NCI-H128 (cell line): ENCODE results near the gene SHISA5.

ENCODE experiments used
- DNase-seq: peaks from one replicate; lab custom pipeline; 2025; ENCODE audit not compliant: unreplicated experiment; lab: John Stamatoyannopoulos, UW

The SHISA5 gene

DNA sequence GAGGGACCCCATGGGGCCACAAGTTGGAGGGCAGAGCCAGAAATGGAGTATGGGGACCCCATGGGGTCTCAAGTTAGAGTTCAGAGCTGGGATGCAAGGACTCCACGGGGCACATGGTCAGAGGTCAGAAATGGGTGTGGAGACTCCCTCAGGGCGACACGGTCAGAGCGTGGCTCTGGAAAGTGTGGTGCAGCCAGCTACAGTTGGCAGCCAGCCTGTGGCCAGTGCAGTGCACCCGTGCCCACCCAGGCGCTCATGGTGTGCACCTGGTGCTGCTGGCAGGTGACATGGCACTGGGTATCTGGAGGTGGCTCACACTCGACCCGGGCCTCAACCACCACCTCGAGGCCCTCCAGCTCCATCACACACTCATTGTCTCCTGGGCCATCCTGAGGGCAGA, 85.3 kb downstream of the SHISA5 start:
- DNase-seq = no peak

DNA sequence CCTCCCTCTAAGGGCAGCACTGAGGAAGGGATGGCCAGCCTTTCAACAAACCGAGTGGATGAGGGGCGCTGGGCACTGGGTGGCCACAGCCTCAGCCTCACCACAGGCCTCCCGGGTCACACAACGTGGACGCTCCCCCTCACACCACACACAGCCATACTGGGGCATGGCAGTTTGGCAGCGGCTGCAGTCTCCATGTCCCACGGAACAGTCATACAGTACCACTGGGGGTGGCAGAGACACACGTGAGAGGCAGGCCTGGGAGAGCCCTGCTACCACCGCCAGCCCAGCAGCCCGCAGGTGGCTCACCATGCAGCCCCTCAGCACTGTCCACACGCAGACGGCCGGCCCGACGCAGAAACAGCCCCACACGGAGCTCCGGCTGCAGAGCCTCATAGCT, 85.8 kb downstream of the SHISA5 start:
- no peak for DNase-seq
